Measurements from ENCODE around the gene GASK1A.
"Not testable (repeated sequence)": the region's sequence is repeated elsewhere in the genome, so short reads cannot be mapped to it uniquely, and the experiment has no call there.

GASK1A gene

DNA sequence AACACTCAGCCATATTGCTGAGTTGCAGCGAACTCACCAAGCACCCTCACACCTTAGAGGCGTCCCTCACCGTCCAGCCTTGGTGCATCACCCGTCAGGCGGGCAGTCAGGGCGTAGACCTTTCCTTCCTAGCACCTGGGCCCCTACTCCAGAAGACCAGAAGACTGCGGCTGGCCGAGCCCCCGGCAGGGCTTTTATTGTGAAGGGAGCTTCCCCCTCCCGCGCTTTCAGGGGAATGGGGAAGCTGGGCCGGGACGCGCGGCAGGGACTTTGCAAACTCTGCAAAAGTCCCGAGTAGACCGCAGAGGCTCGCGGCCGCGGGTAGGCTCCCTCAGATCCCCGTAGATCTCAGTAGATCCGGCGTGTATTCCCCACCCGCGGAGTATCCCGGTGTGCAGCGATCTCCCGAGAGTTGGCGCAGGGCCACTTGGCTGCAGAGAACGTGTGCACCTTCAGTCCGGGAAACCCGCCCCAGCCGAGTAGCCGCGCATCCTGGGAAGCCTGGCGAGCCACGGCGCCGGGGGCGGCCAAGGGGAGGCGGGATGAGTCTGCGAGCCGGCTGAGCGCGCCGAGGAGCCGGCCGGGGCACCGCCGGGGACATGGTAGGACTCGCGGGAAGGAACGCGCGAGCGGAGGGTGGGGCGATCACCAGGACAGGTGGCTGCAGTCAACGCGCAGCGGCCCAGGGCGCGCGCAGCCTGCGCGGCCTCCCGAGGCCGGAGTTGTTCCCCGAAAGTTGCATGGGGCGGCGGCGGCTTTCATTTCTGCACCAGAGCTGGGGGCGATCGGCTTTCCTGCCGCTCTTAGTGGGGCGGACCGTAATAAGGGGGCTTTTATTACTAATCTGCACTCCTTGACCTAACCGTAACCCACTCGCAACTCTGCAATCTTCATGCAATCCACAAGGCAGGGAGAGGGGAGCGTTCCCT, at the start of gene GASK1A:
GASK1A (plus strand) TSS at position 268 of the 929 bp plus-strand sequence; CDS start at position 600, 332 bp downstream.
- DNase-seq: peak in 1 of 2 donors; percentile 17

DNA sequence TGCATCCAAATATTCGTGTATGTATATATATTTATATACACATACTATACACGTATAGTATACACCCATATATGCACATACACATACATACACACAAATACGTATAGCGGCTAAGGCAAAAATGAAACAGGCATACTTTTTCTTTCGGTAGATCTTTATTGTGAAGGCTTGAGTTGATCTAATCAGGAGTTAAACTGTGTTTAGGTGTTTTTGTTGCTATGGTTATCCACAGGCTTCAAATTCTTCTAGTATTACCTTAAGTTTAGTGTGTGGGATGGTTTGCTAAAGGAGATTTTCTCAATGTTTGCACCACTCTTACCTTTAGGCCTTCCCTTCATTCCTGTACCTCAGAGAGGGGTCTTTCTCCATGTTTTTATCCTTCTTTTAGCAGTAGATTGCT, 45.0 kb upstream of the GASK1A start:
- no peak for DNase-seq

DNA sequence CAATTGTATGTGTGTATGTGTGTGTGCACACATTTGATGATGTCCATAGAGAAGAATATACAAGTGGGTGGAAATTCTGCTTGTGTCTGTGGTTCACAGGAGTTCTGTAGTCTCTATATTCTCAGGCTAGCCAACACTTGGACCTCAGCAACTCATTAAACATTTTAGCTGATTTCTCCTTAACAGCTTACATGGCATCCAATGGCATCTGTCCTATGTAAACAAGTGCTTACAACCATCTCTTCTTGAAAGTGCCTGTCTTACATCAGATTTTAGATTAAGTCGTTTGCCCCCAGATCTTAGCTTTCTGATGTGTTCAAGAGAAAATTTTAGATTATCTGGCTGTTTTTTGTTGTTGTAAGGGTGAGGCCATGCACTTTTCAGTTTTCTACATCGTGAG, 44.2 kb upstream of the GASK1A start:
- no peak for DNase-seq

DNA sequence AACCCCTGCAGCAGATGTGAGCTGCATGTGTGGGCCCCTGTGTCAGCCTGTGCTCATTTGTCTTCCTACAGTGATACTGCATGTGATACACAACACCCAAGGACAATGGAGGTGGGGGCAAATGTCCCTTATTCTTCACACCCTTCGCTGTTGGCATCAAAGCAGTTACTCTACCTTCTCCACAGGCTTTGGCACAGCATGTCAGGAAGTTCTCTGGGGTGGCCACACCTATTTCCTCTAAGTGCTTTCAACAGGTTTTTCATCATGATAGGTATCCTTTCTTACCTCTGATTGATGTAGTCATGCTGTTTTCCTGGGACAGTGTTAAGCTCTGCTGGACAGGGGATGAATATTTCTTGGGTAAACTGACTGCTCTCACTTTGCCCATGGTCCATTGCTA, 43.6 kb upstream of the GASK1A start:
- DNase-seq: peak in 1 of 2 donors; percentile 18

DNA sequence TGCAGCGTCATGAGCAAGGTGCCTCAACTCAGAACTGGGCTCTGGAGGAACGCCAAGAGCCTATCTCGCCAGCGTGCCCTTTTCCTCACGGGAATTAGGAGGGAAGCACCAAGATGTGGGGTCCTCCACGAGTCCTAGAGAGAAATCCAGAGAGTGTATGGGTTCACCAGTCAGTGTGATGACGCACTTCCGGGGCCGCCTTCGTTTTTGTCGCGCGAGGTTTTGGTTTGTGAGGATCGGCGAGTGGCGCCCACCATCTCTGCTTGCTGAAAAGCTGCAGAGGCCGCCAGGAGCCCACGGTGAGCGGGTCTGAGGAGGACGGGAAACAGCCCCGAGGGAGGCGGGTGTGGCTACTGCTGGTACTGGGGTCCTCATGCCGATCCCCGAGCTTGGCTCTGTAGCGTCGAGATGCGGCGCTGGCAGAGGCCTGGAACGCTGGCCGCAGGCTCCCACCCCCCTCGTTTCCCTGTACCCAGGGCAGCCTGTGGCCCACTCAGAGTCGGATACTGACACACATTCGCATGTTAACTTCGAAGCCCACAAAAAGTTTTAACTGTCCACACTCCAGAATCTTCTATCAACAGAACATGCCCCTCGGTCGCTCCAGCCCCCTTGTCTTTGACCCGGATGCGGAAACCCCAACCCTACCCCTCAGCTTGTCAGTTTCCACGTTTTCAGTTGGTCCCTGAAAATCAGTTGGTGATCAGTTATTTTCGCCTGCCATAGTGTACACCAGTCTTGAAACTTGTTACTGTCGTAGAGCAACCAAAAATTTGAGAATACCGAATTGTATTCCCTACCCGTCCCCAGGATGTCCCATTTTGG, 42.7 kb upstream of the GASK1A start:
- no peak for DNase-seq

DNA sequence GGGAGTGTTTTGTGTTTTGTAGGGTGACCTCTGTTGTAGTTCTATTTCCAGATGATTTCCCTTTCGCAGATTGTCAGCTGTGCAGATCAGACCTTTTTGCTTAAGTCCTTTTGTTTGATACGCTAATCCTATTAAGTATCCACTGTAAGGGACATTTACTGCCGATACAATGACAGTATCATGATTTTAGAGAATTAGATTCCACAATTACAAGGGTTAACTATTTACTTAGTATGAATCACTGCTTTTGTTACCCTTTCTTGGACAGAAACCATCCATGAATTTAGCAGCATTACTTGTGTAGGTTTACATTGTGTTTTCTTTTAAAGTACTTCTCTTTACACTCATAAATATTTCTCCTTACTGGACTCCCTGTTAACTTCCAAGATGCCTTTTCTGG, 41.8 kb upstream of the GASK1A start:
- no peak for DNase-seq

DNA sequence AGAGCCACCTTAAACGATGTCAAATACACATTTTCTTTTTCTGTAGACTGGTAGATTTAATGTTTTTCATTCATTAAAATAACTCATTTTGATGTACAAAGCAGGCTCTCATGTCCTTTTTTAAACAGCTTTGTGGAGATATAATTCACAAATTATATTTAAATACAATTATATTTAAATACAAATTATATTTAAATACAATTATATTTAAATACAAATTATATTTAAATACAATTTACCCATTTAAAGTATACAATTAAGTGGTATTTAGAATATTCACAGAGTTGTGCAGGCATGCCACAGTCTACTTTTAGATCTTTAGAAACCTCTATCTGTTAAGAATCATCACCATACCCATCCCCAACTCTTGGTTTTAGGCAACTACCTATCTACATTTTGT, 36.4 kb upstream of the GASK1A start:
- DNase-seq: no peak

DNA sequence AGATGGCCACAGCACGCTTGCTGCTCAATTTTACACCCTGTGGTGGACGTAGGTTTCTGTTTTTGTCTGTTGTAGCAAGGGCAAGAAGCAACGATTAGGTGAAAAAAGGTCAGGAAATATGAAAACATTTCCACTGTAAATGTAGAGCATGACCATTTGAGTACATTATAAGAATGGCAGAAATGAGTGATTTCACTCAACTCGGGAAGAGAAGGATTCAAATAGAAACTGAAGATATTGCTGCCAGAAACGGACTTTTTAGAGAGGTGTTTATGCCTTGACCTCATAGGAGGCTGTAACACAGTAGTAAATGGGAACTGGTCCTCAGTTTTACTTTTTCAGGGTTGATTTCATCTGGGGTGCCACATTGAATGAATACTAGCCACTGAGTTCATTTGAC, 33.1 kb upstream of the GASK1A start:
- no peak for DNase-seq

DNA sequence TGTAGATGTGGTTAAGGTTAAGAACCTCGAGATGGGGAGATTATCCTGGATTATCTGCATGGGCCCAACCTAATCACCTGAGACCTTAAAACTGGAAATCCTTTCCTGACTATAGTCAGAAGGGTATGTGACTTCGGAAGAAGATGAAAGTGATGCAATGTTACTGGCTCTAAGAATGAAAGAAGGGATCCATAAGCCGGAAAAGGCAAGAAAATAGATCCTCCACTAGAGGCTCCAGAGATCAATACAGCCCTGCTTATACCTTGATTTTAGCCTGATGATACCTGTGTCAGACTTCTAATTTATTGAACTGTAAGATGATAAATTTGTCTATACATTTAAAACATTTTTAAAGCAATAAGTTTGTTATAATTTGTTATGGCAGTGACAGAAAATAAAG, 21.5 kb upstream of the GASK1A start:
- DNase-seq: no peak

DNA sequence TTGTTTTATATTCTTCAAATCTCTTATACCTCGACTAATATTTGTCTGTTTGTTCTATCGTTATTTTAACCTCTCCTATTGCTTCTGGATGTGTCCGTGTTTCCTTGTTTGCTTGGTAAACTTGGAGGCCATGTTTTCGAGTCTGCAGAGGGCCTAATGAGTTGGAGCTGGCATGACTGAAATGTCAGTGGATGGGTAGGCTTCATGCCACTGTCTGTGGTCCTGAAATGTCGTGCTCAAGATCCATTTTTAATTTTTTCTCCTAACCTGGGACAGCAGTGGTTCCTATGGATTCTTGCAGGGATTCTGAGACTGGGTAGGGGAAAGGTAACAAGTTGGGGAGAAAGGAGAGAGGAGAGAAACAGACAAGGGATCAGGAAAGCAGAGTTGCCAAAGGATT, 18.8 kb upstream of the GASK1A start:
- no peak for DNase-seq

DNA sequence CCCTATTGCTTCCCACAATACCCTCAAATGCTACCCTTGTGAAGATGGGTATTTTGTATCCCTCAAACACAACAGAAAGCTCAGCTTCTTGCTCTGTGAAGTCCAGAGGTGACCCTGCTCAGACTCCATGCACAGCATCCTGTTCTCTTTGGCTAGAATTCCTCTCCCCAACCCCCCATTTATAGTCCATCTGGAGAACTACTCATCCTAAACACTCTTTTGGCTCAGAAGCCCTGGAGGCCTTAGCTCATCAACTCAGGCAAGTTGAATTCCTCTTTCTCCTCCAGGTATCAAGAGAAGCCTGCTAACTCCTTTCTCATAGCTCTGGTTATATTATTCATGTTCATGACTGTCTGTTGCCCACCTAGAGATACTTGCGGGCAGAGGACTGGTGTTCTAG, 18.3 kb upstream of the GASK1A start:
- DNase-seq: no peak

DNA sequence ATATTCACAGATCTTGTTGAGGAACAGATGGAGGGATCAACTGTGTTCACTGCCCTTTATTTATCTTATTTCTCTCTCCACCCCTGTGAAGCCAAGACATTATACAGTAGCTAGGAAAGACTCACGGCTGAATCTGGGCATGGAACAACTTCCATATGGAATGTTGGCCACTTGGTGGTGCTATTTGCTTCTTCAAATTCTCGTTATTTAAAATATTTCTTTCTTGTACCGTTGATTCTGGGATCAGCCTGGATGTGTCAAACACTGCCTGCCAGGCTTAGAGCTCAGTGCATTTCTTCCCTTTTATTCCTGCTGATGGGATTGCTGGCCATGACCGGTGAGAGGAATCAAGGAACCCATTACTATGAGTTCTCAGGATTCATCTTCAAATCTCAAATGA, 17.5 kb upstream of the GASK1A start:
- peak; percentile 20 to 45 for DNase-seq

DNA sequence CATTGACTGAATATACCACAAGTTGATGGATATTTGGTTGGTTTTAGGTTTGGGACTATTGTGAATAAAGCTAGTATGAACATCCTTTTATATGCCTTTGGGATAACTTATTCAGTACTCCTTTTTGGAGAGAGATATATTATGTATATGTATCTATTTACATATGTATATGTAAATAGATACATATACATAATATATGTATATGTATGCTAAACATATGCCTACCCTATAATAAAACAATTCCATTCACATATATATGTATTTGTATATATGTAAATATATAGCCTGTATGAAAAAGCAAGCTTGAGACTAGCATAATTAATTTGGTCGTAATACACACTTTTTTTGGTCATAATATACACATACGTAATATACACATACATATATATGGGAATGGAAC, 15.8 kb upstream of the GASK1A start:
- DNase-seq: no peak

DNA sequence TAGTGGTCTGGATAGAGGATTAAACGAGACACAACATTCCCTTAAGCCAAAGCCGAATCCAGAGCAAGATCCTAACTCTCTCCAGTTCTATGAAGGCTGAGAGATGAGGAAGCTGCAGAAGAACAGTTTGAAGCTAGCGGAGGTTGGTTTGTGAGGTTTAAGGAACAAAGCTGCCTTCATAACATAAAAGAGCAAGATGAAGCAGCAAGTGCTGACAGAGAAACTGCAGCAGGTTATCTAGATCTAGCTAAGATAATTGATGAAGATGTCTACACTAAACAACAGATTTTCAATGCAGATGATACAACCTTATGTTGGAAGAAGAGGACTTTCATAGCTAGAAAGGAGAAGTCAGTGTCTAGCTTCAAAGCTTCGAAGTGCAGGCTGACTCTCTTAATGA, 14.8 kb upstream of the GASK1A start:
- no peak for DNase-seq

DNA sequence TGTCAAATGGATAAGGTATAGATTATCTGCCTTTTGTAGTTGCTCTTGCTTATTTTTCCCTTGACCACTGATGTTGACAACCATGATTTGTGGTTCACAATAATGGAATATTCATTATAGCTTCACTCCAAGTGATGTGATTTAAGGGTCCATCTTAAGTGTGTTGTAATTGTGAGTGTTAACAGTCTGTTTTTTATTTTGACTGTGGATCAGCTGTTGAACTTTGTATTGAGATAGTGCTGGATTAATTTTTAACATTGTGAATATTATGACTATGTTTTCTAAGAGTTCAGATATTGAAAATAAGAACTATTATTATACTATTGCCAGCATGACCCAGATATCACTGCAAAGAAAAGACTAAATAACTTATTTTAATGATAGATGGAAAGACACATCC, 8.6 kb upstream of the GASK1A start:
- no peak for DNase-seq

DNA sequence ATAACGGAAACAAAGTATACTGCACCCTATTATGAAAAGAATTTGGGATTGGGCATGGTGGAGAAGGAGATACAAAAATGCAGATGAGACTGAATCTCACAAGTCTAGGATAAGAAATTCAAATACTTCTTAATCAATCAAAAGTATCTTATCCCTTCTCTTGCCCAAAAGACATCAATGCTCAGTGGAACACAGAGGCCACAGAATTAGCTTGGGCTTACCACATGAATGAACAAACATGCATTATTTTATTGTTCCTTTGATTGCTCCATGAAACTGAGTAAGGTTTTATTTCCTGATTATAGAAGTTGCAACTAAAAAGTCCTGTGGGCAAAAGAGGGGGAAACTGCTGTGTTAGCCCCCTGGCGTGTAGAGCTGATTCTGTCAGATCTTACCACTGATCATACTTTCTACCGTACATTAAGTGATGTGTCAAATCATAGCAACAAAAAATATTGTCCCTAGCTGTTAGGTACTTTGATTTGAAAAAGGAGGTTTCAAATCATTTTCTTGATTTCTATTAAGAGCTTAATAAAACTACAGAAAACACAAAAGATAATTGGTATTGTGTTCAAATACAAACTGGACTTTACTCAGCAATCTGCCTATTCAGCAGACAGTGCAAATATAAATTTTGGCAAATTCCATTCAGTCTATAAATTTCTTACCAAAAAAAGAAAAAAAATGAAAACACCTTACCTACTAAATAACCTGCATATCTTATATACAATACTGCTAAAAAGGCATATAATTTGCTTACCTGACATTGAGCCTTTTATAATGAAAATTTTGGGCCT, 7.9 kb upstream of the GASK1A start:
- no peak for DNase-seq

DNA sequence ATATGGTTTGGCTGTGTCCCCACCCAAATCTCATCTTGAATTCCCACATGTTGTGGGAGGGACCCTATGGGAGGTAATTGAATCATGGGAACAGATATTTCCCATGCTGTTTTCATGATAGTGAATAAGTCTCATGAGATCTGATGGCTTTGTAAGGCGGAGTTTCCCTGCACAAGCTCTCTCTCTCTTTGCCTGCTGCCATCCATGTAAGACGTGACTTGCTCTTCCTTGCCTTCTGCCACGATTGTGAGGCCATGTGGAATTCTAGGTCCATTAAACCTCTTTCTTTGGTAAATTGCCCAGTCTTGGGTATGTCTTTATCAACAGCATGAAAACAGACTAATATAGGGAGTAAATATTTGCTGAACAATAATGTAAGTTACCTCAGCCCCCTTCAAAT, 4.2 kb upstream of the GASK1A start:
- DNase-seq: not testable (repeated sequence)

DNA sequence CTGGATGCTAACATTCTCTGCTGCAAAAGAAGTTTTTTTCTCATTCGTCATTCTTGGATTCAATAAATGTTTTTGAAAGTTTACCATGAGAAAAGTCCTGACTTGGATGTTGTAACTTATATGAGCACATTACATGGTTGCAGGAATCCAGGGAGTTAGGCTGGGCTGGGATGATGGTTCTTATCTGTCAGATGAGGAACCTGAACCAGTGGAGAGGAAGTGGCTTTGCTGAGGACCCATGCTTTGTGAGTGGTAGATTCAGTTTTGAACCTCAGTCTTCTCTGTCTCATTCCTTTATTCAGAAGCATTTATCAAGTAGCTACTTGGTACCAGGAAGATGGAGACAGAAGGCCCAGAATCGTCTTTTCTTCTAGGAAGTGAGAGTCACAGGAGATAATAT, 3.7 kb upstream of the GASK1A start:
- DNase-seq: no peak

DNA sequence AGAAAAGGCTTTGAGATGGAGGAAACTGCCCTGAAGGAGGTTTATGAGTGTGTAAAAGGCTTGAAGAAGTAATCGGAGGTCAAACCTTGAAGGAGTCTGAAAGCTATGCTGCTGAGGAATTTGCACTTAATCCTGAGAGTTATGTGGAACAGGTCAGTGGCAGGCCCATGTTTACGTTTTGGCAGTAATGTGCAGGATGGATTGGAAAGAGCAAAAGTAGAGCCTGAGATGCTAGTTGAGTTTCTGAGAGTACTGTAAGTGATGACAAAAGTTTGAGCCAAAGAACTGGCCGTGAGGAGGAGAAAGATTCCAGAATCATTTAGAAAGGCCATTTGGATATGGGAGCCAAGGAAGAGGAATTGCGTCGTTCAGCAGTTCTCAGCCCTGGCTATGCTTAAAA, 3.2 kb upstream of the GASK1A start:
- no peak for DNase-seq

DNA sequence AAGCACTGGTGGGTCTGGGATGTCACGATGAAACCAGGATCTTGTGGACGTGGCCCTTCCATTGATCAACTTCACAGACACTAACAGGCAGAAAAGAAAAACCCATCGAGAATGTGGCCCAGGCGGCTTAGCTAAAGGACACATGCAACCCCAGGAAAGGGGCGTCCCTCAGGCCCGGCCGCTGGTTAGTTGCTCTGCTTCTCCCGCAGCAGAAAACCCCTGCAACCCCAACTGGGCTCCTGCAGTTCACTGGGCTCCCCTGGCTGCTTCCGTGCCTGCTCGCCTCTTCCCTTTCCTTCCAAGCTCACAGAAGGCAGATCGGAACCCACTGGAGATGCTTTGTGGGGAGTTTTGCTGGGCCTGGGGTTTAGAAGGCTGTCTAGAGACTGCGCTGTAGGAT, 1.1 kb downstream of the GASK1A start:
- DNase-seq: no peak

DNA sequence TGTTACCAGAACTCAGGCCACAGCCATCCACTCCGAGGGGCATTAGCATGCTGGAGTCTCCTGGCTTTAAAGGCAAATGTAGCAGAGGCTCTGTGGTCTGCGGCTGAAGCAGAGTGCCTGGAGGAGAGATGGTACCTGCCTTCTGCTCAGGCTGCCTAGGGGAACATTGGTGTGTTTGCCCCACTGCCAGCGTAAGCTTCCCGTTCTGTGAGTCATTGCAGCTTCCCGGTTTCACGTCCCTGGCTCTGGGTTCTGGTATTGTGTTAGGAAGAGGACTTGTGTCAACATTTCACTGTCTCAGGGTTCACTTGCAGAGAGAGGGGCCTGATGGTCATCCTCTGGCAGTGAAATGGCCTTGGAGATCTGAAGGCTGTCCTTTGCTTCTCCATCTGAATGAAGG, 1.8 kb downstream of the GASK1A start:
- DNase-seq: no peak

DNA sequence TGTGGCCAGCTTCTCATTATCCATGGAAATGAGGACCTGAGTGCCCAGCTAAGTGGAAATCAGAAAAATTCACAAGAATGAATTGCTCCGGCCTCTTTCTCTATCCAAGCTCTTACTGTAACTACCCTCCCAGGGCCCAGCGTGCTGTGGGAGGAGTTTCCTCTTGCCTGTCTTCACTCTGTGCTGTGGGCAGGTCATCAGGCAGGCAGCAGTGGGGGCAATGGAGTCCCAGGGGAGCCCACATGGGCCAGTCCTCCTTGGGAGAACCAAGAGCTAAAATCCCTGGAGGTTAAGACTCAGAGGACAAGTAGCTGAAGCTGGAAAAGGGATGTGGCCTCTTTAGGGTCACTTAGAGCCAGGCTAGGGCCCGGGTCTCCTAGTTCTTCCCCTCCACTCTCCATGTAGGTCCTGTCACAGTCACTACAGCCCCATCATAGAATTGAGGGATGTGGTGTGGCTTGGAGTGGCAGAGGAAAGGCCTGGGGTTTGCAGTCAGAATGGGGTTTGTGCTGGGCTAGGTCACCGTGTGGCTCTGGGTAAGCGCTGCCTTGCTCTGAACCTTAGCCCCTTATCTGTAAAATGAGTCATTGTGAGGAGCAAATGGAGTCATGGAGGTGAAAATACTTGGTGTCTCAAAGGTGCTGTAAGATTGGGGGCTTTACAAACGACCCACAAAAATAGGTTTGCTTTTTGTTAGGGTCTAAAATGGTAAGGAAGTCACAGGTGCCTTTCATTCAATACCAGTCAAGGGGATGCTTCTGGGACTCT, 3.7 kb downstream of the GASK1A start:
- no peak for DNase-seq
